GM19372 (cell line): ENCODE results near the gene CELF1.

ENCODE experiments used
- ATAC-seq: cut with Tn5 transposase; IDR thresholded peaks from one replicate; pipeline ENCODE4 v1.9.1; 2021; ENCODE audit warnings: mild to moderate bottlenecking, low read depth, moderate library complexity; ENCODE audit not compliant: unreplicated experiment

The CELF1 gene

DNA sequence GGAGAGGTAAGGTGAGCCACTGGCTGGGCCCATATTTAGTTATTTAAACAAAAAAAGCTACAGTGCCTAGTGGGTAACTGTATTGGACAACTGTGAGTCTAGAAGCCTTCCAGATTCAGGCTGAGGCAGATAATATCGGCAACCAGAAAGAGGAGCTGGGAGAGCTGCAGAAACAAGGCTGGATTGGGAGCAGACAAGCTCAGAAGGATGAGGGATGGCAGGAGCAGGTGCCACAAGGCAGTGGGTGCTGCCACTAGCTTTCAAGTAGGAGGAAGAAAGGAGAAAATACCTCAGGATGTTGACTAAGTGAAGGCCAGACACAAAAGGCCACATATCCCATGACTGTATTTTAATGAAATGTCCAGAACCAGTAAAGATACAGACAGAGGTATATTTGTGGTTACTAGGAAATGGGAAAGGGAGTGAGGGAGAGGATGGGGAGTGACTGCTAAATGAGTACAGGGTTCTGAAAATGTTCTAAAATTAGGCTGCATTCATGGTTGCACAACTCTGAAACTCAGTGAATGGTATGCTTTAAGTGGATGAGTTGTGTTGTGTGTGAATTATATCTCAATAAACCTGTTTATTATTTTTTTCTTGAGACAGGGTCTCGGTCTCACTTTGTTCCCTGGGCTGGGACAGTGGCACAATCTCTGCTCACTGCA is 92.2 kb downstream of the CELF1 start:
- ATAC-seq: no peak

- ATAC-seq: peak; percentile 75
Measured at GRCh38 chr11:47454258-47454671, 98.7 kb downstream of the CELF1 start.

GRCh38 chr11:47453365-47453764 is 99.6 kb downstream of the CELF1 start:
- ATAC-seq: no peak

DNA sequence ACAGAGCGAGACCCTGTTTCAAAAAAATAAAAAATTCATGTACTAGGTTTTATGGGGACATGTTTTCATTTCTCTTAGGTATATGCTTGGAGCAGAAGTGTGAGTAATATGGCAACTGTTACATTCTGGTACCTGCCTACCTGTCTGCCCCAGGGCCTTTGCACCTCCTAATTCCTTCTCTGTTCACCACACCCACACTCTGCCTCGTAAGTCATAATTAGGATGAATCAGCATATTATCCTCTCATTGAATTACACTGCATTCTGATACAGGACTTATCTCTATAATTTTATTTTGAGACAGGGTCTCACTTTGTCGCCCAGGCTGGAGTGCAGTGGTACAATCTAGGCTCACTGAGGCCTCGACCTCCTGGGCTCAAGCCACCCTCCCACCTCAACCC is 100.9 kb downstream of the CELF1 start:
- no peak for ATAC-seq

DNA sequence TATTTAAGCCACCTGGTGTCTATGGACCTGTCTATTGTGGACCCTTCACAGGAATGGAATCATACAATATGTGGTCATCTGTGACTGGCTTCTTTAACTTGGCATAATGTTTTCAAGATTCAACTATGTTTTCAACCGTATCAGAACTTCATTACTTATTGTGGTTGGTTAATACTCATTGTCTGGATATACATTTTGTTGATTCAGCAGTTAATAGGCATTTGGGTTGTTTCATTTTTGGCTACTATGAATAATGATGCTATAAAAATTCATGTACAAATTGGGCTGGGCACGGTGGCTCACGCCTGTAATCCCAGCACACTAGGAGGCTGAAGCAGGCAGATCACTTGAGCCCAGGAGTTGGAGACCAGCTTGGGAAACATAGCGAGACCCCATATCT is 101.5 kb downstream of the CELF1 start:
- ATAC-seq: no peak

GRCh38 chr11:47449541-47449940 is 103.4 kb downstream of the CELF1 start:
- ATAC-seq: no peak

DNA sequence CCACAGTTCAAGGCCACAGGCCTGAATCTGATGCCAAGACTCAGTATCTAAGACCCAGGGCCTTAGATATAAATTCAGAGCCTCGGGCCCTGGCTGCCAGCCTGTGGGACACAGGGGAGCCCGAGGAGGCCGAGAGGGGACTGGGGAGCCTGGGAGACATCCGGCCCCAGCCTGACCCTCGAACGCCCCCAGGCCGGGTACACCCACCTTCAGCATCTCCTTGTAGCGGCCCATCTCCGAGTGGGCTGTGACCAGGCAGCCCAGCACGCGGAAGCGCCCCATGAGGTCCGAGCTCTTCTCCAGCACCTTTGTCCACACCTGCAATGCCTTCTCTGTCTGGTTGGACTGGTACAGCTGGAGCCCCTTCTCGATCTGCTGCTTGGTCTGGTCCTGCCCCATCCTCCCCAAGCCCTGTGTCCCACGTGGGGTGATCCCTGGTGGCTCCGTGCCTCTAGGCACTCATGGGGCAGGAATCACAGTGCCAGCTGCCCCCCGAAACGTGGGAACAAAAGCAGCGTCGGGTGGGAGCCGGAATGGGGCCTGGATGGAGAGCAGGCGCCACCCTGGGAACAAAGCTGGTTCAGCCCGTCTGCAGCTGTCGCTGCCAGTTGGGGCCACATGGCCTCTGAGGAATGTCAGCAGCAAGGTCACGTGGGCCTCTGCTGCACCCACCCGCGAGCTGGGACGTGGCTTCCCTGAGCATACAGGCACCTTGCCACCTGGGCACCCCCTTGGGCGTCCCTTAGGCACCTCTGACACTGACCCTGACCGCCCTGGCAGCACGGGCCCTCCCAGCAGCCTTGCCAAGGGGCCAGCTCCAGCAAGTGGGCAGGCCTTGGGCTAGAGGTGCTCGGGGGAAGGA is 104.1 kb downstream of the CELF1 start, which contains the start of gene RAPSN:
RAPSN (minus strand) TSS at position 571 of the 862 bp plus-strand sequence; CDS start at position 399, 172 bp downstream.
- ATAC-seq: no peak

DNA sequence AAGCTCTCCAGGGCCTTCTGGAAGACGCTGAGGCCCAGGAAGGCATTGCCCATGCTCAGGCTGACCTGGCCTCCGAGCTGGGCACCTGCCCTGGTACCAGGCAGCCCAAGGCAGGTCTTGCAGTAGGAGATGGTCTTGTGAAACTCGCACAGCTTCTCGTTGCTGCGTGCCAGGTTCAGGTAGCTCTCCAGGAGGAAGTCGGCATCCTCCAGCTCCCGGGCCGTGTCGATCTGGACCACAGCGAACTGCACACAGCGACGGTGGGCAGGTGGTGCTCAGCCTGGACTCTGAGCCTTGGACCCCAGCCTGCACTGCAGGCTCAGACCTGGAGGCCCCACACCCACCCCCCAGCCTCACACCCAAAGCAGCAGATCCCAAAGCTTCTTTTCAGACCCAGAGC is 105.0 kb downstream of the CELF1 start:
- ATAC-seq: no peak

DNA sequence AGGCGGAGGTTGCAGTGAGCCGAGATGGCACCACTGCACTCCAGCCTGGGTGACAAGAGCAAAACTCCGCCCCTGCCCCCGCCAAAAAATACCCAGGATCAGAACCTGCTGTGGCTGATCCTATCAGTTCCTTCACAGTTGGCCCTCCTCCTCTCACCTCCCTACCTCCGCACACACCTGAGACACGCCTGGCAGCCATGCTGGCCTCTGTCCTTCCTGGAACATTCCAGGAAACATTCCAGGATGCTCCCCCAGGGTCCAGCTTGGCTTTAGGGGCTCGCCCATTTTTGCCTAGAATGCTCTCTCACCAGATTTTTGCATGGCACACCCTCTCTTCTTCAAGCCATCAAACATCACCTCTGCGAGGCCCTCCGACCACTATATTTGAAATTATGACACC is 106.1 kb downstream of the CELF1 start:
- no peak for ATAC-seq

DNA sequence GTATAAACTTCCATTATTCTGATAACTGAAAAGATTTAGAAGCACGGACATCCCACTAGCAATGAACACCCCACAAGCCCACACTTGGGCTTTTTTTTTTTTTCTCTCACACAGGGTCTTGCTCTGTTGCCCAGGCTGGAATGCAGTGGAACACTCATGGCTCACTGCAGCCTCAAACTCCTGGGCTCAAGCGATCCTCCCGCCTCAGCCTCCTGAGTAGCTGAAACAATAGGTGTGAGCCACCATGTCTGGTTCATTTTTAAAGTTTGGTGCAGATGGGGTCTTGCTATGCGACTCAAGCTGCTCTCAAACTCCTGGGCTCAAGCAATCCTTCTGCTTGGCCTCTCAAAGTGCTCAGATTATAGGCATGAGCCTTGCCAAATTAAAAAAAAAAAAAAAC is 107.1 kb downstream of the CELF1 start:
- no peak for ATAC-seq

GRCh38 chr11:47443817-47444216 is 109.1 kb downstream of the CELF1 start:
- ATAC-seq: no peak

GRCh38 chr11:47443028-47443700 is 109.8 kb downstream of the CELF1 start:
- ATAC-seq: no peak

DNA sequence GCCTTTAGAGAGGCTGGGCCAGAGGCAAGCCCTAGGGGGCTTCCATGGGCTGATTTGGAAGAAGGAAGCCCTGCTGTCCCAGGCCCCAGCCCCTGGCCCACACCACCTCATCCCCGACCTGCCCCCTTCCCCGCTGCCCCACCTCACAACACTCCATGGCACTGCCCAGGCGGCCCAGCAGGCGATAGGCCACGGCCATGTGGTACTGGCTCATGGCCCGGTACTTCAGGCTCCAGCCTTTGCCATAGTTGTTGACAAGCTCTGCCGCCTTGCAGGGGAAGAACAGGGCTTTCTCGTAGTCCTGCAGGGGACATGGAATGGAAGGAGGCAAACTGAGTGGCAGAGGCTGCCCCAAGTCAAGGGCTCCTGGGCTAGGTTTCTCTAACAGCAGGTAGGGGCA is 110.4 kb downstream of the CELF1 start:
- ATAC-seq: no peak

DNA sequence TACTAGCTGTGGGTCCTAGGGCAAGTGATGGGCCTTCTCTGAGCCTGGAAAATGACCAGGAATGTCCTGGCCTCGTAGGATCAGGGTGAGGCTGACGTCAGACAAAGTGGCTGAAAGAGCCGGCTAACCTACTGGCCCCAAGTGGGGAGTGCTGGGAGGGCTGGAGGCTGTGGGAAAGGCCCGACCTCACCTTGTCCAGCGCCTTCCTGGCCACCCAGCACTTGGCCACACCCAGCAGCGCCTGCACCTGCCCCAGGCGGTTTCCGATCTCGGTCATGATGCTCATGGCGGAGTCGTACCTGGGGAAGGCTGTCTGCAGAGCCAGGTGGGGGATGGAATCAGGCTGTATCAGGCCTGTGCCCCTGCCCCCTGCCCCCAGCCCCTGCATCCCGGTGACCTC is 111.5 kb downstream of the CELF1 start:
- no peak for ATAC-seq

GRCh38 chr11:47440054-47440476 is 112.9 kb downstream of the CELF1 start:
- ATAC-seq: no peak

DNA sequence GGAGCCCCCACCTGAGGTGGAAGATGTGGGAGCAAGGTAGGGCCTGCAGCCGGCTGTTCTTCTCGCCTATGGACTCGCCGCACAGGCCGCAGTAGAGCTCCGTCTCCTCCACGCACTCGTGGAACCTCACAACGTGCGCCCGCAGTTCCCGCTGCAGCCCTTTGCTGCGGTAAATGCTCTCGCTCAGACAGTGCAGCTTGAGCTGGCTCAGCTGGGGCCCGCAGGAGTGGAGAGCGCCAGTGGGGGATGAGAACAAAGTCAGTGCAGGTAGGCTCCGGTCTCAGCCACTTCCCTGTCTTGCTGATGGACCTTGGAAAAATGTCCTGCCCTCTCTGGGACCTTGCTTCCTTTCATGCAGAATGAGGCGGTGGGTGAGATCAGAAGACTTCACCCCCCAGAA is 114.2 kb downstream of the CELF1 start:
- ATAC-seq: no peak

GRCh38 chr11:47437746-47438418 is 115.0 kb downstream of the CELF1 start:
- no peak for ATAC-seq

DNA sequence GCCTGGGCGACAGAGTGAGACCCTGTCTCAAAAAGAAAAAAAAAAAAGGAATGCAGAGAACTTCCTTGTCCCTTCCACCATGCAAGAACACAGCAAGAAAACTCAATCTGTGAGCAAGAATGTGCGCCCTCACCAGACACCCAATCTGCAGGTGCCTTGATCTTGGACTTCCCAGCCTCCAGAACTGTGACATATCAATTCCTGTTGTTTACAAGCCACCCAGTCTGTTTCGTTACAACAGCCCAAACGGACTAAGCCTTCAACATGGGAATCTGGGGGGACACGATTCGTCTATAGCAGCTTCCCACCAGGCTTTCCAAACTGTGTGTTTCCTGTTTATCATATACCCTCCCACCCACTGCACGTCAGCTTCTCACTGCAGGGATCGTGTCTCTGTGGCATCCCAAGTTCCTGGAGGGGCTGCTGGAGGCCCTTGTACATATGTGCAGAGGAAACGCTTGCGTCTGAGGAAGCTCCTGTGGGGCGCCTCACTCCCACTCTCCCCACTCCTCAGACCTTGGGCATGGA is 115.7 kb downstream of the CELF1 start:
- no peak for ATAC-seq

- ATAC-seq: no peak
Measured at GRCh38 chr11:47436726-47437125, 116.2 kb downstream of the CELF1 start.

- no peak for ATAC-seq
Measured at GRCh38 chr11:47435687-47436086, 117.2 kb downstream of the CELF1 start.
